ENCODE measurements around the gene MAPK14. TPM values are rescaled to one million over a fixed set of nuclear protein-coding genes. Genes with fewer than 3 reads are reported as not detected.

MAPK14 gene
- total RNA-seq, 1 donor from 2014 or later: 65.0 TPM

- no peak overlapping the region for H3K9ac ChIP-seq
- peaks cover 2% of the 10 kb centered on the region for H3K9me3 Mint-ChIP-seq
- peak overlapping the region; percentile 24 for H3K27ac Mint-ChIP-seq
- peaks cover 5% of the 10 kb centered on the region for H3K4me1 ChIP-seq
- no peak overlapping the region for H3K4me3 ChIP-seq
- peaks cover 100% of the 10 kb centered on the region for H3K79me2 ChIP-seq (ENCODE audit: low read depth)
- peak overlapping the region; percentile 6 for H3K4me2 ChIP-seq
- TF ChIP-seq, protein P1, sequence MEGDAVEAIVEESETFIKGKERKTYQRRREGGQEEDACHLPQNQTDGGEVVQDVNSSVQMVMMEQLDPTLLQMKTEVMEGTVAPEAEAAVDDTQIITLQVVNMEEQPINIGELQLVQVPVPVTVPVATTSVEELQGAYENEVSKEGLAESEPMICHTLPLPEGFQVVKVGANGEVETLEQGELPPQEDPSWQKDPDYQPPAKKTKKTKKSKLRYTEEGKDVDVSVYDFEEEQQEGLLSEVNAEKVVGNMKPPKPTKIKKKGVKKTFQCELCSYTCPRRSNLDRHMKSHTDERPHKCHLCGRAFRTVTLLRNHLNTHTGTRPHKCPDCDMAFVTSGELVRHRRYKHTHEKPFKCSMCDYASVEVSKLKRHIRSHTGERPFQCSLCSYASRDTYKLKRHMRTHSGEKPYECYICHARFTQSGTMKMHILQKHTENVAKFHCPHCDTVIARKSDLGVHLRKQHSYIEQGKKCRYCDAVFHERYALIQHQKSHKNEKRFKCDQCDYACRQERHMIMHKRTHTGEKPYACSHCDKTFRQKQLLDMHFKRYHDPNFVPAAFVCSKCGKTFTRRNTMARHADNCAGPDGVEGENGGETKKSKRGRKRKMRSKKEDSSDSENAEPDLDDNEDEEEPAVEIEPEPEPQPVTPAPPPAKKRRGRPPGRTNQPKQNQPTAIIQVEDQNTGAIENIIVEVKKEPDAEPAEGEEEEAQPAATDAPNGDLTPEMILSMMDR (IDR thresholded peaks at IDR 0.05): no peak
- TF ChIP-seq EZH2phosphoT487 (IDR thresholded peaks at IDR 0.05) (no peak), EZH2 (IDR thresholded peaks at IDR 0.05) (no peak)
- no peaks in the 10 kb centered on the region for H3K27me3 Mint-ChIP-seq (ENCODE audit: insufficient read depth, low read depth)
- H3K9me3 ChIP-seq (ENCODE audit: low read depth): no peaks in the 10 kb centered on the region
- no peak overlapping the region for H2AFZ ChIP-seq (replicated peaks)
- no peaks in the 10 kb centered on the region for H3K36me3 ChIP-seq
- peaks cover 3% of the 10 kb centered on the region for H3K4me1 Mint-ChIP-seq
- peaks cover 7% of the 10 kb centered on the region for H3F3A ChIP-seq (ENCODE audit: low read depth)
- peaks cover 60% of the 10 kb centered on the region for H4K20me1 ChIP-seq (ENCODE audit: low read depth)
- peaks cover 8% of the 10 kb centered on the region for H3K36me3 Mint-ChIP-seq
- no peaks in the 10 kb centered on the region for H3K27me3 ChIP-seq
- no peak overlapping the region for H3K4me3 Mint-ChIP-seq
- no peak for DNase-seq (ENCODE audit: low spot score)
- no peak overlapping the region for H3K27ac ChIP-seq
These were observed 10.7 kb downstream of the MAPK14 start for GRCh38 chr6:36038120-36038876.

GRCh38 chr6:36039112-36039511 is 11.5 kb downstream of the MAPK14 start:
- Histone ChIP-seq H3K9me3 (ENCODE audit: low read depth) (no peaks in the 10 kb centered on the region), H3K4me1 (peaks cover 5% of the 10 kb centered on the region), H2AFZ (replicated peaks) (no peak overlapping the region), H3K79me2 (ENCODE audit: low read depth) (peaks cover 99% of the 10 kb centered on the region), H3K36me3 (no peaks in the 10 kb centered on the region), H4K20me1 (ENCODE audit: low read depth) (peaks cover 54% of the 10 kb centered on the region), H3K9ac (no peak overlapping the region), H3K4me3 (no peak overlapping the region), H3K27me3 (no peaks in the 10 kb centered on the region), H3K27ac (no peak overlapping the region), H3F3A (ENCODE audit: low read depth) (peaks cover 7% of the 10 kb centered on the region), H3K4me2 (no peak overlapping the region)
- Mint-ChIP-seq H3K27ac (no peak overlapping the region), H3K36me3 (peaks cover 8% of the 10 kb centered on the region), H3K27me3 (ENCODE audit: insufficient read depth, low read depth) (no peaks in the 10 kb centered on the region), H3K9me3 (peaks cover 2% of the 10 kb centered on the region), H3K4me1 (peaks cover 3% of the 10 kb centered on the region), H3K4me3 (no peak overlapping the region)
- no peak for DNase-seq (ENCODE audit: low spot score)
- TF ChIP-seq, protein P1 (IDR thresholded peaks at IDR 0.05): no peak
- no peak for TF ChIP-seq EZH2 (IDR thresholded peaks at IDR 0.05)
- no peak for TF ChIP-seq EZH2phosphoT487 (IDR thresholded peaks at IDR 0.05)

DNA sequence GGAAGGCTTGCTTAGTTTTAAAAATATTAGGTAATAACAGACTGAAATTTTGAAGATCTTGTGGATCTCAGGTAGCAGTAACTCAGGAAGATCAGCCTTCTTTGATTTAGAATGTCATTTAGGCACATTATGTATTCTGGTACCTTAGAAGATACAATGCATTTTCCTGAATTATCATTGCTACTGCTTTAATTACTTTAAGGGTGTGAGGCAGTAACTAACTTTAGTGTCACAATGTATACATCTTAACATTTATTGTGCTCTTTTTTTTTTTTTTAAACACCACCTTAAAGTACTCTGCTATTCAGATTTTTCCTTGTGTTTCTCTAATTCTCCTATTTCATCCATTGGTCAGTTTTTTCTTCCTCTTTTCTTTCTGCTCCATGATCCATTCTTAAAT is 13.3 kb downstream of the MAPK14 start:
- H3K4me1 Mint-ChIP-seq: no peaks in the 10 kb centered on the region
- no peak overlapping the region for H3K4me3 ChIP-seq
- H3K27ac ChIP-seq: no peak overlapping the region
- TF ChIP-seq EZH2phosphoT487 (IDR thresholded peaks at IDR 0.05) (no peak), EZH2 (IDR thresholded peaks at IDR 0.05) (no peak)
- TF ChIP-seq, protein P1 (IDR thresholded peaks at IDR 0.05): no peak
- no peak for DNase-seq (ENCODE audit: low spot score)
- peaks cover 7% of the 10 kb centered on the region for H3F3A ChIP-seq (ENCODE audit: low read depth)
- H3K4me2 ChIP-seq: no peak overlapping the region
- H3K4me1 ChIP-seq: peaks cover 5% of the 10 kb centered on the region
- peaks cover 4% of the 10 kb centered on the region for H3K36me3 Mint-ChIP-seq
- peaks cover 48% of the 10 kb centered on the region for H4K20me1 ChIP-seq (ENCODE audit: low read depth)
- H3K4me3 Mint-ChIP-seq: no peak overlapping the region
- H3K27ac Mint-ChIP-seq: no peak overlapping the region
- H2AFZ ChIP-seq (replicated peaks): no peak overlapping the region
- no peaks in the 10 kb centered on the region for H3K27me3 Mint-ChIP-seq (ENCODE audit: insufficient read depth, low read depth)
- no peaks in the 10 kb centered on the region for H3K9me3 Mint-ChIP-seq
- no peaks in the 10 kb centered on the region for H3K36me3 ChIP-seq
- peaks cover 99% of the 10 kb centered on the region for H3K79me2 ChIP-seq (ENCODE audit: low read depth)
- H3K9ac ChIP-seq: no peak overlapping the region
- H3K9me3 ChIP-seq (ENCODE audit: low read depth): no peaks in the 10 kb centered on the region
- no peaks in the 10 kb centered on the region for H3K27me3 ChIP-seq

Data from neural progenitor cell (in vitro differentiated cells).